ENCODE measurements around the gene ZFAND3.
"Not testable (repeated sequence)": the region's sequence is repeated elsewhere in the genome, so short reads cannot be mapped to it uniquely, and the experiment has no call there.

Gene ZFAND3

DNA sequence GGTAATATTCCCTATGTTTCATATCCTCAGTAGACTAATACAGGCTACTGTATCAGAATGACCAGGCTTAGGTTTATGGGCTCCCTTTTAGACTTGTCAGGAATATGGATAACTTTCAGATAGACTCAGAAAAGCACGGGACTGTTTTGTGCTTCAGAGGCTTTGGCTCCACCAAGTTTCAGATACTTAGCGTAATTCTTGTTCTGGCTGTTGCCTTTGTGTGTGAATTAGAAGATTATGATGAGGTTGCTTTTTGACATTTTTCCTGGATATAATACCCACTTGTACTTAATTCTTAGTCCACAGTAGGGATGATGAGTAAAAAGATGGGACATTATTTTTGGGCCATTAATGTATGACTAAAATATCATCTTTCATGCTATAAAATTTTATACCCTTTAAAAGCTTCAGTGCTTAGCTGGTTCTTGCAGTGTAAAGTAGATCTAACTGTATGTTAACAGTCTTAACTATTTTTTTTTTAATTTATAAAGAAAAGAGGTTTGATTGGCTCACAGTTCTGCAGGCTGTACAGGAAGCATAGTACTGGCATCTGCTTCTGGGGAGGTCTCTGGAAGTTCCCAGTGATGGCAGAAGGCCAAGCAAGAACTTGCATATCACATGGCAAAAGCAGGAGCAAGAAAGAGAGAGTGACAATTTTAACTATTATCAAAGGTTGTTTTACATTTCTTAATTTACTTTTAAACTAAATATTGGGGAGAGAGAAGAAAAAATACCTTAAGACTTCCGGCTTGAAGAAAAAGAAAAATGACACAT lies 120.7 kb downstream of the ZFAND3 start:
- no peak for DNase-seq

GRCh38 chr6:37941871-37942270 lies 122.3 kb downstream of the ZFAND3 start:
- DNase-seq: no peak

DNA sequence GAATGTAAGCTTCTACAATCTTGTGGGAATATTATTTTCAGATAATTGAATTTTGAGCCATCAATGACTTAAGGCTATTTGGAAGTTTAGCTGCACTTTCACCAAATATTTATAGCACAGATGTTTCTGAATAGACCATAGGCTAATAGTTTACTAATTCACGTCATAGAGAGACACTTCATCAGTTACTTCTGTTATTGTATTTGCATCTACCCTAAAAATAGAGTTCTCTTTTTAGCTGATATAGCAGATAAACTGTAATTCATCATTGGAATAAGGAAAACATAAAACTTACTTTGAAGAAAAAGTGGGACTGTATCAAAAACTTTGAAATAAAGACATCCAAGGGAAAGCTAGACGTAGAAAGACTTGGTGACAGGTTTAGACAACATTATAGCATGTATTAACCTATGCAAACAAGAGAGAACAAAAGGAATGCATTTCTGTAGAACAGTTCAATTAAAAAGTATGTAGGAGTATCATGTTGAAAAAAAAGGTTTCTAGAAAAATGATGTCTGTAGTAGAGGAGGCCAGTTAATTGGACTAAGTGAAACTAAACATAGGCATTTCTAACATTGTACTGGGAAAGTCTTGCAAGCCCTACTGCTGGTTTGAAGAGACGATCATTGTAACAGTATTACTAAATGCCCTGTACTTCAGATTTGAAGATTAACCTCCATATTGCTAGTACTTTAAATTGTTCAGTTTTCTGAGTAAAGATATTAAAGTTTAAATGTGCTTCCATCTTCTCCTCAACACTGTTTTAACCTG lies 123.3 kb downstream of the ZFAND3 start:
- DNase-seq: no peak

DNA sequence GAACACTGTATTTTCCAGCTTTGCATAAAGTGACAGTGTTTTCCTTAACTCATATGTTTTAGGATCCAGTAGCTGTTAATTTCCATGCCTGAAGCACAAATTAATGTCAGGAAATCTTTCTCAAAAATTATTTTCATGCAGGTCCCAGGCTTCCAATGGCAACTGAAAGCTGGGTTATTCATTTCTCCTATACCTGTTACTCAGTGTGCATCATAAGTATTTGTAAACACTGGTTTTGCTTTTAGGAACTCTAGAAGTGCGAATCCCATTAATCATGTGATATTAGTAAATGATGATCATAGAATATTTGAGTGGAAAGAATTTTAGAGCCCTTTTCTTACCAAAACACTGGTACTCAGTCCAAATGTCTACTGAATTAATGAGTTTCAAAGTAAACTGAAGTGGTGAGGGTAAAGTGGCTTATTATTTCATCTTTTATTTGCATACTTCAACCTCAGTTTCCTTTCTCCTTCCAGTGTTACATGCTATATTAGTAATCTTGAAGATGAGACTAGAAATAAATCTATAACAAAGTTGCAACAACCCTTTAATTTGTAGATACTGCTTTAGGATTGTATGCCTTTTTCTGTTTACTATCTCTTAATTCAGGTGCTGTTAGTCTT lies 124.0 kb downstream of the ZFAND3 start:
- no peak for DNase-seq

GRCh38 chr6:37946057-37946456 lies 126.5 kb downstream of the ZFAND3 start:
- DNase-seq: no peak

- DNase-seq: no peak
Measured at GRCh38 chr6:37947468-37947867, 127.9 kb downstream of the ZFAND3 start.

DNA sequence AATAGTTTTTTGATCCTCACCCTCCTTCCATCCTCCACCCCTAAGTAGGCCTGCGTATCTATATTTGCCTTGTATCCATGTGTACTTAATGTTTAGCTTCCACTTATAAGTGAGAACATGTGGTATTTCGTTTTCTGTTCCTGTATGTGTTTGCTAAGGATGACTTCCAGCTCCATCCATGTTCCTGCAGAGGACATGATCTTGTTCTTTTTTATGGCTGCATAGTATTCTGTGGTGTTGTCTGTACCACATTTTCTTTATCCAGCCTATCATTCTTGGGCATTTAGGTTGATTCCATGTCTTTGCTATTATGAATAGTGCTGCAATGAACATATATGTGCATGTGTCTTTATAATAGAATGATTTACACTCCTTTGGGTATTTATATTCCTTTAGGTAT lies 129.1 kb downstream of the ZFAND3 start:
- not testable (repeated sequence) for DNase-seq

DNA sequence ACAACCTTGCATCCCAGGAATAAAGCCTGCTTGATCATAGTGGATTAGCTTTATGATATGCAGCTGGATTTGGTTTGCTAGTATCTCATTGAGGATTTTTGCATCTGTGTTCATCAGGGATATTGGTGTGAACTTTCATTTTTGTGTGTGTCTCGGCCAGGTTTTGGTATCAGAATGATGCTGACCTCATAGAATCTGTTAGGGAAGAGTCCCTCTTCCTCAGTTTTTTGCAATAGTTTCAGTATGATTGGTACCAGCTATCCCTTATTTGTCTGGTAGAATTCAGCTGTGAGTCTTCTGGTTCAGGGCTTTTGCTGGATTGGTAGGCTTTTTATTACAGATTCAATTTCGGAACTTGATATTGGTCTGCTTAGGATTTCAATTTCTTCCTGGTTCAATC lies 132.5 kb downstream of the ZFAND3 start:
- no peak for DNase-seq

DNA sequence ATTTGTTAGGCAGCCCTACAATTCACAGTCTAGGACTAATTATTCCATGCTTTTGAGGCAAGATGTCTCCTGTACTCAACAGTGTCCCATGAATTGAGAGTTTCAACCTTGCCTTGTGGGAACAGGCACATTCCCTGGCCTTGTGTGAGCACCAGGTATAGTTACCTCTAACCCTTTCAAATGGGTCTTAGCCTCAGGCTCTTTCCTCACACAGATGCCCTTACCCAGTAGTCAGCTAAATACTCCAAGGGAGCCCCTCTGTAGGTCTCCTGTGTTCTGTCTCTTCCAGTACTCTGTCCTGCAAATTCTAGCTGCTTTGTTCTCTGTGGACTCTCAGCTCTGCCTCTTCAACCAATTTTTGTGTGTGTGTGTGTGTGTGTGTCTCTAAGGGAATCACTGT lies 135.3 kb downstream of the ZFAND3 start:
- DNase-seq: no peak

DNA sequence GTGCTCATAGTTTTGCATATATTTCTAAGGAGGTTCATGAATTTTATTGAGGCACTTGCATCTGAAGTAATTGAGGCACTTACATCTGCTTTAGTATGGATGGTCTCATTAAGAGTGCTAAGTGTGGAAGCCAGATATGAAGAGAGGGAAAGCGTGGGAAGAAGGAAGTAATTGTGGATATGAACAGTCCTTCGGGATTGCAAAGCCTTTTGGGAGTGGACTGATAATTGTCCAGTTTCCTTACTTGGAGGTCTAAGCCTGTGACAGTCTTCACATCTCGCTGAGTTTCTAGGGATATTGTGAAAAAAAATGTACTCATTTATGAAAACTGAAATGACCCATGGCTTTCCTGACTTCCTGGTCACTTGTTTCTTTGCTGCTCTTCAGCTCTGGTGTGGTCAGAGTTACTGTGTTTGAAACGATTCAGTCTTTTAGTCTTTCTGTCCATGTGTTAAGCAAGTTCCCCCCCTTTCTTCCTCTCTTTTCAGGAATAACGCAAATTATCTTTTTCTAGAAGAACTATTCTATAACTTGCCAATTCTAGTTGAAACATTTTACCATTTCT lies 137.3 kb downstream of the ZFAND3 start:
- DNase-seq: no peak

DNA sequence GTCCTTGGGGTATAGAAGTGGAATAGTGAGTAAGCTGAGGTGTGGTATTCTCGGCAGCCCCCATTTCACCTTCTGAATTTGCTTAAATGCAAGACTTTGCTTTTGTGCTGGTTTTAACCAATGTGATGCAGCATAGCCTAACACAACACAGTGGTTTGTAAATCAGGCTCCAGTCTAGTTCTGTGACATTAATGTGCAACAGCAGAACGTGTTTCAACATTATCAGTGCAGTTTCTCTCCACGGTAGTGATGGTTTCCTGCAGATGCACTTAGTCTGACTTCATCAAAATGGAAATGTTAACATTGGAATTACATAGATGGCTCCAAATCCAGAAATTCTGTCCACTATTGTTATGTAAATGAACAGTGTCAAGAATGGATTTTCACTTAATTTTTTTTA lies 139.5 kb downstream of the ZFAND3 start:
- no peak for DNase-seq

- no peak for DNase-seq
Measured at GRCh38 chr6:37960139-37960935, 140.8 kb downstream of the ZFAND3 start.

- not testable (repeated sequence) for DNase-seq
Measured at GRCh38 chr6:37962481-37963080, 143.1 kb downstream of the ZFAND3 start.

DNA sequence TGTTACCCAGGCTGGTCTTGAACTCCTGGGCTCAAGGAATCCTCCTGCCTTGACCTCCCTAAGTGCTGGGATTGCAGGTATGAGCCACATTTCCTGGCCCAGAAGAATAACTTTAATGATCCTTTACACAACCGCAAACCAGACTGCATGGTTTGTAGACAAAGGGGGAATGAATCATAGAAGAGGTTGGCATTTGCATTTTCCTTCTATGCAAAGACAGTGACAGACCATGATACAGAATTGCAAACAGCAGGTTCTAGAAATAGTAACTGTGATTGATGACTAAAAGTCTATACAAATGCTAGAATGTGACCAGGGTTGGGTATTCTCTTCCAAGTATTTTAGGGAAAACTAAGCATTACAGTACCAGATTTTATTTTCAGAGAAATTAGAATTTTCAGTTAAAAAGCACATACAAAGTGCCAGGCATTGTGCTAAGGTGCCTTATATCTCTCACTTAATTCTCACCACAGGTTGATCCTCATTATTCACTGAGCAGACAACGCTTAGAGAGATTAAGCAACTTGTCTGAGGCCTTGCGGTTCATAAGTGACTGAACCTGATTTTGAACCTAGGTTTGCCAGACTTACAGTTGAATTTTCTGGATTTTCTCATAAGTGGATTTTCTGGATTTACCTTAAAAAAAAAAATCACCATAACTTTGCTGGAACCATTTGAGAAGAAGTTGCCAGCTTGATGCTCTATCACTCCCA lies 146.6 kb downstream of the ZFAND3 start:
- no peak for DNase-seq

GRCh38 chr6:37966801-37967200 lies 147.3 kb downstream of the ZFAND3 start:
- no peak for DNase-seq

DNA sequence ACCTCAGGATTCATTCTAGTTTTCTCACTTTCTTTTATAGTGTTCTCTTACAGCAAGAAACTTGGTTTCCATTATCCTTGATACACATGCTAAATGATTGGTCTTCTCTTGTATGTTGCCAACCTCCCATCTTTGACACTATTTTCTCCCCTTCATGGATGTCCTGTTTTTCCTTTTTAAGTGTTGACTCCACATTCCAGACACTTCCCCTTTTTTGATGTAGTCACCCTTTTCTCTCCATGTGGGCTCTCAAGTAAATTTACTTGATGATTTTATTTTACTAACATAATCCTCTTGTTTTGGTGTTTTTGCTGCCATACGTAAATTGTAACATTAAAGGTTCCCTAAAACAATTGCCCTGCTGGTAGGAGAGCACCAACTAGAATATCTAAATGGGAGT lies 148.1 kb downstream of the ZFAND3 start:
- DNase-seq: no peak

GRCh38 chr6:37971266-37971665 lies 151.7 kb downstream of the ZFAND3 start:
- no peak for DNase-seq

GRCh38 chr6:37971711-37972390 lies 152.3 kb downstream of the ZFAND3 start:
- DNase-seq: no peak

DNA sequence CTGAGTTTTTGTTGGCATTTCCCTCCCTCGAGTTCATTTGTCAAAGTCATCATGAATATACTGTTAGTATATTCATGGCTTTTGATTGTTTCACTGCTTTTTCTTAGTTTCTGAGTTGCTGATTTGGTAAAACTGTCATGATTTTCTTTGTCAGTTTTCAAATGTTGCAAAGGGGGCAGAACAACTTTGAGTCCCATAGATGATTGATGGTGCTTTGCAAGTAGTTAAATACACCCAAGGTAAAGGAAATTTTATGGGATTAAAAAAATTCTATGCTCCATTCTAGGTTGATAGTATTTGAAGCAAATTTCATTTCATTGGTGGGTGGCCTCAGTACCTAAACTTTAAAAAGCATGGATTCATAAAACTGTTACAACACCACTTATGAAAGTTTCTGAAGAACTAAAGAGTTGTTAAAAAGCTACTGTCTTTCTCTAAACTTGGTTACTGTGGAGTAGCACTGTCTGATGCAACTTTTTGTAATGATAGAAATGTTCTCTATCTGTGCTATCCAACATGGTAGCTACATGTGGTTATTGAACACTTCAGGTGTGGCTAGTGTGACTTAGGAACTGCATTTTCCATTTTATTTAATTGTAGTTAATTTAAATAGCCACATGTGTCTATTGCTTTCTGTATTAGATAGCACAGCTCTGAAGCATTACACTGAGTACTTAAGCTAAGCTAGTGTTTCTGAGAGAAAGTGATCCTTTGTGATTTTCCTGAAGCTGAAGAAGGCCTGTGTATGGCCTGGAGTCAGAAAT lies 153.6 kb downstream of the ZFAND3 start:
- DNase-seq: no peak

GRCh38 chr6:37974381-37974780 lies 154.9 kb downstream of the ZFAND3 start:
- DNase-seq: no peak

Measured in activated naive CD4-positive, alpha-beta T cell (primary cell).